KMS-11 (cell line): ENCODE measurements around the gene DNAJB8.

Experiments
- H2AFZ ChIP-seq: fragments of 200-600 bp; sonication (generic); 2 replicates; pipeline ENCODE4 v1.6.1; 2016; ENCODE audit warnings: antibody characterized with exemption, mixed run types, low read depth
- H3K27ac ChIP-seq: fragments of 200-600 bp; sonication (generic); 2 replicates; pipeline ENCODE4 v1.6.1; 2016; ENCODE audit warnings: mild to moderate bottlenecking, mixed run types
- H3K27me3 ChIP-seq: fragments of 200-600 bp; sonication (generic); 2 replicates; pipeline ENCODE4 v1.6.1; 2017; ENCODE audit warnings: mild to moderate bottlenecking, low read depth, mixed run types, moderate library complexity; ENCODE audit not compliant: insufficient read depth
- H3K36me3 ChIP-seq: fragments of 200-600 bp; sonication (generic); 2 replicates; pipeline ENCODE4 v1.6.1; 2017; ENCODE audit warnings: mild to moderate bottlenecking, mixed run types; ENCODE audit not compliant: insufficient read depth
- H3K4me1 ChIP-seq: fragments of 200-600 bp; sonication (generic); 2 replicates; pipeline ENCODE4 v1.6.1; 2016; ENCODE audit warnings: mild to moderate bottlenecking, low read depth, mixed run types; ENCODE audit not compliant: poor library complexity, severe bottlenecking
- H3K4me2 ChIP-seq: fragments of 200-600 bp; sonication (generic); 2 replicates; pipeline ENCODE4 v1.7.0; 2016; ENCODE audit warnings: mild to moderate bottlenecking, mixed run types
- H3K4me3 ChIP-seq: fragments of 200-600 bp; sonication (generic); IDR thresholded peaks from 2 replicates; pipeline ENCODE4 v1.6.1; 2017; ENCODE audit warnings: low read depth, low read length, mixed read lengths; ENCODE audit not compliant: insufficient read depth
- H3K79me2 ChIP-seq: fragments of 200-600 bp; sonication (generic); 2 replicates; pipeline ENCODE4 v1.6.1; 2016; ENCODE audit warnings: low read depth, mixed run types; ENCODE audit not compliant: insufficient read depth
- H3K9ac ChIP-seq: fragments of 200-600 bp; sonication (generic); 2 replicates; pipeline ENCODE4 v1.6.1; 2016; ENCODE audit warnings: mild to moderate bottlenecking, mixed run types
- H4K20me1 ChIP-seq: fragments of 200-600 bp; sonication (generic); 2 replicates; pipeline ENCODE4 v1.6.1; 2016; ENCODE audit warnings: mild to moderate bottlenecking, mixed run types; ENCODE audit not compliant: insufficient read depth
- TF ChIP-seq, protein P1 (sequence below): fragments of 200-600 bp; sonication (generic); conservative IDR thresholded peaks from 2 replicates; pipeline ENCODE4 v1.6.1; 2017; ENCODE audit warnings: low read depth, mild to moderate bottlenecking, antibody characterized with exemption, low read length, moderate library complexity, mixed read lengths

The DNAJB8 gene

DNA sequence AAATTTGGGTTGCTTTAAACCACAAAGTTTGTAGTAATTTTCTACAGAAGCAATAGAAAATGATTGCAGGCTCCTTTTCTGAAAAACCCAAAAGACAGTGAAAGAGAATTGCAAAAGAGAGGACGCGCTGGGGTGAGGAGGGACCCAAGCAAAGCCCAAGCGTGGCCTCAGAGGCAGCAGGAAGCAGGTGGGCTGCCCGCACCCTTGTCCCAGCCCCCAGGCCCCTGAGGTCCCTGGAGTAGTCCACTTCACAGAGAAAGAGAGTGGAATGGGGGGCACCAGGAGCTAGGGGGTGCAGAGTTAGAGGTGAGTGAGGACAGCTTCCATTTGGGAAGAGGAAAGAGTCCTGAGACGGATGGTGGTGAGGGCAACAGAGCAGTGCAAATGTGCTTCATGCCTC is 11.6 kb downstream of the DNAJB8 start:
- Histone ChIP-seq H3K79me2 (no peaks in the 10 kb centered on the region), H3K27me3 (peaks cover 92% of the 10 kb centered on the region), H2AFZ (no peak overlapping the region), H4K20me1 (no peaks in the 10 kb centered on the region), H3K4me3 (no peak overlapping the region), H3K9ac (no peak overlapping the region), H3K36me3 (no peaks in the 10 kb centered on the region), H3K27ac (no peak overlapping the region), H3K4me2 (no peak overlapping the region), H3K4me1 (no peaks in the 10 kb centered on the region)
- TF ChIP-seq, protein P1, sequence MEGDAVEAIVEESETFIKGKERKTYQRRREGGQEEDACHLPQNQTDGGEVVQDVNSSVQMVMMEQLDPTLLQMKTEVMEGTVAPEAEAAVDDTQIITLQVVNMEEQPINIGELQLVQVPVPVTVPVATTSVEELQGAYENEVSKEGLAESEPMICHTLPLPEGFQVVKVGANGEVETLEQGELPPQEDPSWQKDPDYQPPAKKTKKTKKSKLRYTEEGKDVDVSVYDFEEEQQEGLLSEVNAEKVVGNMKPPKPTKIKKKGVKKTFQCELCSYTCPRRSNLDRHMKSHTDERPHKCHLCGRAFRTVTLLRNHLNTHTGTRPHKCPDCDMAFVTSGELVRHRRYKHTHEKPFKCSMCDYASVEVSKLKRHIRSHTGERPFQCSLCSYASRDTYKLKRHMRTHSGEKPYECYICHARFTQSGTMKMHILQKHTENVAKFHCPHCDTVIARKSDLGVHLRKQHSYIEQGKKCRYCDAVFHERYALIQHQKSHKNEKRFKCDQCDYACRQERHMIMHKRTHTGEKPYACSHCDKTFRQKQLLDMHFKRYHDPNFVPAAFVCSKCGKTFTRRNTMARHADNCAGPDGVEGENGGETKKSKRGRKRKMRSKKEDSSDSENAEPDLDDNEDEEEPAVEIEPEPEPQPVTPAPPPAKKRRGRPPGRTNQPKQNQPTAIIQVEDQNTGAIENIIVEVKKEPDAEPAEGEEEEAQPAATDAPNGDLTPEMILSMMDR = no peak

DNA sequence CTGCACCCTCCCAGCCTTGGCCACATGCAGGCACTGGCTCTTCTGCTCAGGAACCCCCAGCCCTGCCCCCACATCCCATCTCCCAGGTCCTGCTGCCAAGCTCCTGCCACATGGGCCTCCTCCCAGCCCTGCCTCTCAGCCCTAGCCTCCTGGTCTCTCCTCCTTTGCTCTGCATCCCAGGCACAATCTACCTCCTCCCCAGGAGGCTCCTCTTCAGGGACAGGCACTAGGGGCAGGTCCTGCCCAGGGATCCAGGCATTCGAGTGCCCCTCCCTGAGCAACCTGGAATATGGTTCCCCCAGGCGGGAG is 12.4 kb downstream of the DNAJB8 start:
- Histone ChIP-seq H3K4me2 (no peak overlapping the region), H3K36me3 (no peaks in the 10 kb centered on the region), H3K9ac (no peak overlapping the region), H3K79me2 (no peaks in the 10 kb centered on the region), H3K4me3 (no peak overlapping the region), H3K4me1 (no peaks in the 10 kb centered on the region), H3K27ac (no peak overlapping the region), H2AFZ (no peak overlapping the region), H3K27me3 (peaks cover 83% of the 10 kb centered on the region), H4K20me1 (no peaks in the 10 kb centered on the region)
- TF ChIP-seq, protein P1 = no peak

DNA sequence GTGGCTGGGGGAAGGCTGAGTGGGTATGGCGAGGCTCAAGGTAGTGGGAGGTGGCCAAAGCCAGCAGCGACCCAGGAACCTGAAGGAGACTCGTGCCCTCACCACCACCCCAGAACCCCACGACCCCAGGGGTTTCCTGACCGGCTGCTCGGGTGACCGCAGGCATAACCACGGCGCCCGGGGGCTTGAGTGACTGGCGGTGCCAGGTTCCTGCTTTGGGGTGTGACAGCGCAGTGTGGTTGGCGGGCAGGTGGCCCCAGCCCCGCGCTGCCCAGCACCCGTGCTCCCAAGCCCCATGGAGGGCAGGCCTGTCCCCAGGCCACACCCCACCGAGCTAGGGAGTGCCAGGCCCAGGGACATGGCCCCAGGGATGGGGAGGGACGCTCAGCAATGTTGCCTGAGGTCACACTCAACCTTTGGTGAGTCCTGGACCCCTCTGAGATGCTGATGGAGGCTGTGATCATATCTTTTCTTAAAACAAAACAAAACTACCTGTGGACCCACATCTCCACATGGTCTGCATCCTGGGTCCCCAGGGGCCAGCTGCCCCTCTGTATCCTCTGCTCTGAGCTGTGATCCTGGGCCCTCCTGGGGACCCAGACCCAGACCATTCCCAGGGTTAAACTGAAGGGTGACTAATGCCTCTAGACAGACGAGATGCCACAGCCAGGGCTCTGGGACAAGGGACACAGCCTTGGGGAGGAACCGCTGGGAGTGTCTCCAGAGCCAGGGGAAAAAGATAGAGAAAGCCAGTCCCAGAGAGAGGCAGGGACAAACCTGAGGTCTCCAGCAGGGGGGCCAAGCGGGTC is 13.0 kb downstream of the DNAJB8 start:
- Histone ChIP-seq H4K20me1 (no peaks in the 10 kb centered on the region), H3K79me2 (no peaks in the 10 kb centered on the region), H3K27ac (no peak overlapping the region), H3K9ac (no peak overlapping the region), H2AFZ (no peak overlapping the region), H3K36me3 (no peaks in the 10 kb centered on the region), H3K27me3 (peaks cover 77% of the 10 kb centered on the region), H3K4me3 (no peak overlapping the region), H3K4me2 (no peak overlapping the region), H3K4me1 (no peaks in the 10 kb centered on the region)
- TF ChIP-seq, protein P1 = no peak

DNA sequence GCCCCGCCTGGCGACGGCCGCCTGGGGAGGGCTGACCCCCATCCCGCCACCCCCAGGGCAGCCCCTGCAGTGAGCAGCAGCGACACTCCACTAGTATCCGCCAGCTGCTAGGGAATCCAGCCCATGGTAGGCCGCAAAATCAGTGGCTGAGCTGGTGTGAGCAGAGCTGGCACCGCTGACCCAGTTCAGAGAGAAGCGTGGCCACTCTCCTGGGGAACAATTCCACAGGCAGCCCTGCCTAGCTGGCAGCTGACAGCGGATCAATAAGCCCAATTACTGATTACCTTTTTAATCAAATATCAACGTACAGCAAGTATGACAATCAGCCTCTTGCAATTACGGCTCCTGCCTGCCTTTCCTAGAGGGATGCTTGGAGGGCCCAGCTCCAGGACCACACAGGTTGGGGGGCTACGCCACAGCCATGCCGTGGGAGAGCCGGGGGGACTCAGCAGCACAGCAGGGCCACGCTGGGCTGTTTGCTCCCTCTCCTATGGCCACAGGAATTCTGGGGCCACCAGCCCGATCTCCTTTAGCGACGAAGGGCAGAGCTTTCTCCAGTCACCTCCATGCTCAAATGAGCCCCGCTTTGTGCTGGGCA is 13.9 kb downstream of the DNAJB8 start:
- no peak overlapping the region for H3K27ac ChIP-seq
- no peaks in the 10 kb centered on the region for H3K36me3 ChIP-seq
- no peak overlapping the region for H3K9ac ChIP-seq
- H3K4me1 ChIP-seq = peaks cover 2% of the 10 kb centered on the region
- TF ChIP-seq, protein P1 = no peak
- no peaks in the 10 kb centered on the region for H3K79me2 ChIP-seq
- no peaks in the 10 kb centered on the region for H4K20me1 ChIP-seq
- H3K4me2 ChIP-seq = no peak overlapping the region
- no peak overlapping the region for H3K4me3 ChIP-seq
- H3K27me3 ChIP-seq = peaks cover 68% of the 10 kb centered on the region
- H2AFZ ChIP-seq = no peak overlapping the region
